HG03039 (cell line): Measurements from ENCODE around the gene PML.

Experiments
- ATAC-seq: cut with Tn5 transposase; IDR thresholded peaks from one replicate; pipeline ENCODE4 v1.9.1; 2021; ENCODE audit warnings: mild to moderate bottlenecking, moderate library complexity; ENCODE audit not compliant: unreplicated experiment

Gene PML

DNA sequence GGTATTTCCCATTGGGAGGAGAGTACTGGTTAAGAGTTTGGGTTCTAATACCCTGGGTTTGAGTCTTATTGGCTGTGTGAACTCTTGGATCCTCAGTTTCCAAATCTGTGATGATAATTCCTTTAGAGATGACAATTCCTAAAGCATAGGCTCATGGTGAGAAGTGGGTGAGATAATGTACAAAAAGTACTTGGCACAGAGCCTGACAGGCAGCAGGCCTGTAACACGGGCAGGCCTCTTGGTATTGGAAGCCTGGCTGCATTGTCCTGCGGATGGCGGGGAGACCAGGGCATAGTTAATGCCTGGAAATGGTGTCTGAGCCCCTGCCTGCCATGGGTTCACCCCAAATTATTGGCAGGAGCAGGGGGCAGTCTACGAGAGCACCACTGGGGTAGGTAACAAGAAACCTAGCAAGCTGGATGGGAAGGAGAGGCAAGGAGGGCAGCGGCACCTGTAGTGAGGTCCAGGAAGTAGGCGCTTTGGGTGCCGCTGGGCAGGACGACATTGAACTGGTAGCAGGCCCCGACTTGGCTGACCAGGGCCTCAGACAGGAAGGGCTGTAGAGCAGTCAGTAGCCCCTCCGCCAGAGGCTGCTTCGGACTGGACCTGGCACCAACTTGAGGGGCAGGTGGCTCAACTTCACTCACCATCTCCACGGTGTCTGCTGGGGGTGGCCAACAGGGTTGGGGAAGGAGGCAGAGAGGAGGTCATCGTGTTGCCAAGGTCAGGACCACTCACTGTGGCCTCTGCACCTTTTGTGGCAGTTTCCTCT lies 10.1 kb upstream of the PML start:
- ATAC-seq = no peak

- no peak for ATAC-seq
Observed at GRCh38 chr15:73985101-73985873, 9.2 kb upstream of the PML start.

GRCh38 chr15:73986055-73986775 lies 8.3 kb upstream of the PML start:
- no peak for ATAC-seq

GRCh38 chr15:73986776-73987056 lies 7.8 kb upstream of the PML start:
- no peak for ATAC-seq

- no peak for ATAC-seq
Observed at GRCh38 chr15:73987250-73987649, 7.3 kb upstream of the PML start.

- ATAC-seq = no peak
Observed at GRCh38 chr15:73987681-73988444, 6.7 kb upstream of the PML start.

DNA sequence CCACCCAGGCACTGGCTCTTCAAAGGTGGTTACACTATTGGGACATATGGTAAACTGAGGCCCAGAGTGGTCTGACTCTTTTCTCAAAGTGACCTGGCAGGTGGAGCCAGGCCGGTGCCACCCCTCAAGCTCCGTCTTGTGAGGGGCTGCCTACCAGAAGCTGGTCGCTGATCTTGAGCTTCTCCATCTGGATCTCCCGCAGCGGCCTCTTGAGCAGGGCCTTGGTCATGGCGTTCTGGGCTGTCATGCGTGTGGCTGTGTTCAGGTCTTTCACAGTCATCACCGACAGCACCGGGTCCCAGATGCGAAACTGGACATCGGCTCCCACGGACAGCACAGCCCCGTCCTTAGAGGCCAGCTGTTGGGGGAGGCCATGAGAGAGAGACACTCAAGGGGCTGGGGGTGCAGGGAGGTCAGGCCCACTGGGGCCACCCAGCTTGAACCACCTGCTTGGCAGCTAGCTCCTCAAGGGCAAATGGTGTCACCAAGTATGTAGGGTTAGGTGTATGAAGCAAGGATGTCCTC lies 6.0 kb upstream of the PML start:
- ATAC-seq = no peak

DNA sequence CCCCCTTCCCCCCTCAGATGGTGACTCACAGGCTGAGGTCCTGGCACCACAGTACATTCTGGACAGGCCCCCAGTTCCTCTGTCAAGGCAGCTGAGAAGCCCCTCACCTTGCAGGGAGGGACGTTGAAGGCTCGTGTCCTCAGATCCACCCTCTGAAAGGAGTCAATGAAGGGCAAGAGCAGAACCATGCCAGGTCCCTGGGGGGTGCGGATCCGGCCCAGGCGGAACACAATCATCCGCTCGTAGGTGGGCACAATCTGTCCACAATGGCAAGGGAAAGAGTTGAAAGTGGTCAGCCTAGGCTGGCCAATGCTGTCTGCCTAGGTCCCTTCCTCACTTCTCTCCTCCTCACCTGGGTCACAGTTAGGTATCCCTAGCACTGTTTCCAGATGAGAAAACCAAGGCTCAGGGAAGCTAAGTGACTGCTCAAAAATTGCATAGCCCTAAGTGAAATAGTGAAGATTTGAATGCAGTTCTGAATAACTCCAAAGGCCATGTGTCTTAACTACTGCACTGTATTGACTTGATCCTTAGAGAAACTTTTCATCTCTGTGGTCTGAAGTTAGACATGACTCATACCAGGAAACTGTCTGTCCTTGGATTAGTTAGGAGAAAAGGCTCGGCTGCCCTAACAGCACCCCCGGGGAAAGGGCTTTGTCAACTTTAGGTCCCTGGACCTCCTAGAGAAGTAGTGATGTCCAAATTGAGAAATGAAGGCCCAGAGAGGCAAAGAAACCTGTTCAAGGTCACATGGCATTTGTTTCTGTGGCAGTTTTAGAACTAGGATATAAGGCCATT lies 5.3 kb upstream of the PML start:
- ATAC-seq = no peak

- no peak for ATAC-seq
Observed at GRCh38 chr15:73990250-73991005, 4.1 kb upstream of the PML start.

GRCh38 chr15:73991260-73991659 lies 3.3 kb upstream of the PML start:
- ATAC-seq = no peak

DNA sequence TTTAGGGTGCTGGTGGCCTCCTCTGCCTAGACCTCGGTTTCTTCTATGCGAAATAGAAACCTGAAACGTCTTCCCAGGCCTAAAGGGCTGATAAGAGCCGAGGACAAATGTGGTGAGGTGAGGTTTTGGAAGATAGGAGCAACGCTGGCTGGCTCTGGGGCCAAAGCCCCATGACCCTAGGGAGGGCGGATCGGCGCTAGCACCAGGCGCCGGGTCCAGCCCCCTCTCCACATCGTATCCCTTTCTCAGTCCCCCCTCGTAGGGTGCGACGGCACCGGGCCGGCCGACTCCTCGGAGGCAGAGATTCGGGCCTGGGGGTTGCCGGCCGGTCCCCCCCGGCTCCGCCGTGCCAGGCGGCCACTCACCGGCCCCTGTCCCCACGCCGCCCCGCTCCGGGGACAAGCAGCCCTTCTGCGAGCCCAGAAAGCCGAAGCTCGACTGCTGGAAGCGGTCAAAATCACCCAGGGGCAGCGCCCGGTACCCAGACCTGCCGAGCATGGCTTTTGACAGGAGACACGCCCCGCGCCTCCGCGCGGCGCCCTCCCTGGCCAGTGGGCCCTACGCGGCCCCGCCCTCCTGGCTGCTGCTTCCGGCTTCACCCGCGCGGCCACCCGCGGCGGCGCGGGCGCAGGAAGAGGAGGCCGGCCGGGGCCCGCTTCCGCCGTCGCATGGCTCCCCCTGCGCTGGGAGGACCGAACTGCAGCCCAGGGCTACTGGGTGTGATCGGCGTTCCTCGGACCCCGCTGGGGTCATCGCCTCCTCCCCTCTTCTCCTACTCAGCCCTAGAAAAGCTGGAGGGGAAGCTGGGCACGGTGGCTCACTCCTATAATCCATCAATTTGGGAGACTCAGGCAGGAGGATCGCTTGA lies 2.6 kb upstream of the PML start, which contains the start of gene STOML1:
Gene STOML1, minus strand, starts transcription at position 570 of the 868 bp plus-strand sequence. Its CDS starts 72 bp downstream, at position 498.
- ATAC-seq = peak; percentile 60

DNA sequence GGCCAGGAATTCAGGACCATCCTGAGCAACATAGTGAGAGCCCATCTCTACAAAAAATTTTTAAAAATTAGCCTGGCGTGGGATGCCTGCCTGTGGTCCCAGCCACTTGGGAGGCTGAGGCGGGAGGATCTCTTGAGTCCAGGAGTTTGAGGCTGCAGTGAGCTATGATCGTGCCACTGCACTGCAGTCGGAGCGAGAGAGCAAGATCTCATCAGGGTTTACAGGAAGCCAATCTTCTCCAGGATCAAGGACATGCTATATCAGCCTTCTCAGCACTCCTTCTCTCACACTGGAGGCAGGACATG lies 2.0 kb upstream of the PML start:
- no peak for ATAC-seq

- no peak for ATAC-seq
Observed at GRCh38 chr15:73993211-73993994, 1.1 kb upstream of the PML start.

GRCh38 chr15:73994912-73995622 lies 551 bp downstream of the PML start:
- no peak for ATAC-seq

DNA sequence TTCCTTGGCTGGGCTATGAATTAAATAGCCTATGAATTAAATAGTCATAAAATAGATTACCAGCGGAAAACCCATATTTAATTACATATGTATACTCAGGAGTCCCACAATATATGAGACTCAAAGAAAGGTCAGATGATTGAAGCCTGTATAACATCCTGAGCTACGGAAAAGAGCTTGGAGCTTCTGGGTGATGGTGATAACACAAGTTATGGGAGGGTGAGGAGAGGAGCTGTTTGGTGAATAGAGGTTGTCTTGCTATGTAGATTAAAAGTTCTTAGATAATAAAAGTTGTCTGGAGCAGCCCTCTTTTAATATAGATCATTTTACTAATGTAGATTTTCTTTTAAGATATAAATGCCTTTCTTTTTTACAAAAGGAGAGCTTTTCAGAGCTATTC lies 1.8 kb downstream of the PML start:
- no peak for ATAC-seq

DNA sequence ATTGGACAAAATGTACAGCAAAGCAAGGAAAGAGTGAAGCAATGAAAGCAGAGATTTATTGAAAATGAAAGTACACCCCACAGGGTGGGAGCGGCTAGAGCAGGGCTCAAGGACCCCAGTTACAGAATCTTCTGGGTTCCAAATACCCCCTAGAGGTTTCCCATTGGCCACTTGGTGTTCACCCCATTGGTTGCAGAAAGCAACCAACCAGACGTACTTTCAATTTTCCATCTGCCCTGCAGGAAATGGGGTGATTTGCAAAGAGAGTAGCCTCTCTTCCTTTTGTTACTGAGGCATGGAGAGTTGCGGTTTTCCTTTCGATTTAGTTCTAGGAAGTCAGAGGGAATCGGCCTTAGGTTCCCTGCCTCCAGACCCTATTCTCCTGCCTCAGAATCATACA lies 2.4 kb downstream of the PML start:
- no peak for ATAC-seq

- ATAC-seq = no peak
Observed at GRCh38 chr15:73997986-73998385, 3.5 kb downstream of the PML start.
